ENCODE measurements around the gene XAGE5. TPM values are rescaled to one million over a fixed set of nuclear protein-coding genes. Genes with fewer than 3 reads are reported as not detected.
"Not testable (repeated sequence)": the region's sequence is repeated elsewhere in the genome, so short reads cannot be mapped to it uniquely, and the experiment has no call there.

The XAGE5 gene, protein sequence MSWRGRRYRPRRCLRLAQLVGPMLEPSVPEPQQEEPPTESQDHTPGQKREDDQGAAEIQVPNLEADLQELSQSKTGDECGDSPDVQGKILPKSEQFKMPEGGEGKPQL
- not detected in 2 replicates for polyA plus RNA-seq (2013)

DNA sequence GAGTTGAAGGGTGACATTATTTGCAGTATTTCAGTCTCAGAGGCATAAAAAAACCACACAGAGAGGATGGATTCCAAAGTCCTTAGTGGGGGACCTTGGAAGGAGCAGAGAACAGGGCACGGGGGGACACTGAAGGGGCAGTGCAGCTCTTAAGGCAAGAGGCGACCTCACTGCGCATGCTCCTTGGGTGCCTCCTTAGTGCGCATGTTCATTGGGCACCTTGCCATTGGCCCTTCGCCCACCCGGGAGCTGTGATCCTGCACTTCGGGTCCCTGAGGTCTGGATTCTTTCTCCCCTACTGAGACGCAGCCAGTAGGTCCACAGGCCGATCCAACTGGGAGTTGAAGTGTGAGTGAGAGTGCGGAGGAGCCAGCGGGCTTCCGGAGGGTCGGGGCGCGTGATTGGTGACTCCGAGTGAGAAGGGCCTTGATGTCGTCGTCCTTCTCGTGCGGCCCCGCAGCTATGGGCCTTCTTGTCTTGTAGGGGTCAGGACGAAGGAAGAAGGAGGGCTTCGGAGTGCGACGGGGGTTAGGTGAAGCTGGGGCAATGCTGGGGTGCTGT, at the start of gene XAGE5:
XAGE5 (plus strand) TSS at position 223 of the 561 bp plus-strand sequence. CDS start 1,280 bp downstream, outside the sequence.
- Histone ChIP-seq H4K91ac (ENCODE audit: low read depth, low read length) (no peak within 1 kb of the TSS), H2AFZ (ENCODE audit: insufficient read depth, low read length, poor library complexity) (no peak within 1 kb of the TSS), H3K23ac (ENCODE audit: low read length) (no peak within 1 kb of the TSS), H3K27ac (ENCODE audit: low read depth, low read length) (no peak within 1 kb of the TSS), H3K79me2 (ENCODE audit: control insufficient read depth, insufficient read depth, low read length, poor library complexity) (no peaks in the 10 kb centered on the region), H2BK12ac (ENCODE audit: low read length) (no peak within 1 kb of the TSS), H2BK120ac (ENCODE audit: insufficient read depth, low read length, poor library complexity) (no peak within 1 kb of the TSS), H3K4me3 (ENCODE audit: low read depth, low read length) (no peak within 1 kb of the TSS), H4K8ac (ENCODE audit: low read depth, low read length) (no peak within 1 kb of the TSS), H2BK5ac (ENCODE audit: low read depth, low read length, poor library complexity) (no peak within 1 kb of the TSS), H3K79me1 (ENCODE audit: low read length) (no peaks in the 10 kb centered on the region), H3K27me3 (ENCODE audit: insufficient read depth, low read length) (no peaks in the 10 kb centered on the region), H3K9ac (ENCODE audit: low read length) (no peak within 1 kb of the TSS), H3K18ac (ENCODE audit: low read length) (no peak within 1 kb of the TSS), H3K4me2 (ENCODE audit: low read length) (no peak within 1 kb of the TSS), H3K14ac (ENCODE audit: low read length) (no peak within 1 kb of the TSS), H3K9me3 (ENCODE audit: insufficient read depth, low read depth, low read length) (peaks cover 3% of the 10 kb centered on the region), H2AK5ac (ENCODE audit: low read length) (no peak within 1 kb of the TSS), H3K36me3 (ENCODE audit: control insufficient read depth in 1 of 2, insufficient read depth in 2 of 2, low read length in 2 of 2) (no peaks in the 10 kb centered on the region), H4K12ac (ENCODE audit: low read depth, low read length) (no peak within 1 kb of the TSS), H3K4me1 (ENCODE audit: control insufficient read depth in 1 of 2, insufficient read depth in 2 of 2, low read length in 2 of 2) (no peaks in the 10 kb centered on the region), H3K4ac (ENCODE audit: low read depth, low read length) (no peak within 1 kb of the TSS)
- no CpG with 5 or more reads among the region's 25 CpGs for WGBS (ENCODE audit: extremely low coverage, insufficient coverage, insufficient read length)
- DNase-seq: no peak

DNA sequence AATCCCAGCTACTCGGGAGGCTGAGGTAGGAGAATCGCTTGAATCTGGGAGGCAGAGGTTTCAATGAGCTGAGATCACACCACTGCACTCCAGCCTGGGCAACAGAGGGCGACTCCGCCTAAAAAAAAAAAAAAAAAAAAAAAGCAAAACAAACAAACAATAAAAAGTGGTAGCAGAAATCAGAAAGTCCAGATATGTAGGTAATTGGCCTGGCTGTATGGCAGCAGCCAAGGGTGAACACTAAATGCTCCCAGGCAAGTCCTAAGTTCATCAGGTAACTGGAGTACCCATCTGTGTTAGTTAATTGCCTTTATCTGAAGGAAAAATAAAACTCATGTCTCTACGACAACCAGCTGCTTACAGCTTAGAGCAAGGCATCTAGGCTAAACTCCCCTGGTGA, 45.1 kb upstream of the XAGE5 start:
- not testable (repeated sequence) for H3K79me2 ChIP-seq (ENCODE audit: control insufficient read depth, insufficient read depth, low read length, poor library complexity); H2BK5ac ChIP-seq (ENCODE audit: low read depth, low read length, poor library complexity); H3K79me1 ChIP-seq (ENCODE audit: low read length); H2BK12ac ChIP-seq (ENCODE audit: low read length); H2AFZ ChIP-seq (ENCODE audit: insufficient read depth, low read length, poor library complexity); H3K23ac ChIP-seq (ENCODE audit: low read length); H4K8ac ChIP-seq (ENCODE audit: low read depth, low read length); H3K18ac ChIP-seq (ENCODE audit: low read length); H3K9ac ChIP-seq (ENCODE audit: low read length); H2AK5ac ChIP-seq (ENCODE audit: low read length); H3K9me3 ChIP-seq (ENCODE audit: insufficient read depth, low read depth, low read length); H4K91ac ChIP-seq (ENCODE audit: low read depth, low read length); H3K27ac ChIP-seq (ENCODE audit: low read depth, low read length); H3K4ac ChIP-seq (ENCODE audit: low read depth, low read length); H3K14ac ChIP-seq (ENCODE audit: low read length); H3K4me2 ChIP-seq (ENCODE audit: low read length); H3K4me3 ChIP-seq (ENCODE audit: low read depth, low read length); H3K36me3 ChIP-seq (ENCODE audit: control insufficient read depth in 1 of 2, insufficient read depth in 2 of 2, low read length in 2 of 2); H2BK120ac ChIP-seq (ENCODE audit: insufficient read depth, low read length, poor library complexity); H4K12ac ChIP-seq (ENCODE audit: low read depth, low read length); DNase-seq; H3K27me3 ChIP-seq (ENCODE audit: insufficient read depth, low read length); H3K4me1 ChIP-seq (ENCODE audit: control insufficient read depth in 1 of 2, insufficient read depth in 2 of 2, low read length in 2 of 2)
- WGBS (ENCODE audit: extremely low coverage, insufficient coverage, insufficient read length): no CpG with 5 or more reads among the region's 5 CpGs

DNA sequence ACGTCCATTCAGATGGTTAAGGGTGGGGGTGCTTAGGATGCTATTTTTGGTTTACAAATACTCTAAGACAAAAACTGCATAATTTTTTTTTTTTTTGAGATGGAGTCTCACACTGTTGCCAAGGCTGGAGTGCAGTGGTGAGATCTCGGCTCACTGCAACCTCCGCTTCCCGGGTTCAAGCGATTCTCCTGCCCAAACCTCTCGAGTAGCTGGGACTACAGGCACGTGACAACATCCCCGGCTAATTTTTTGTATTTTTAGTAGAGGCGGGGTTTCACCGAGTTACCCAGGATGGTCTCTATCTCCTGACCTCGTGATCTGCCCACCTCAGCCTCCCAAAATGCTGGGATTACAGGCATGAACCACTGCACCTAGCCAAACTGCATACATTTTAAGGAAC, 37.6 kb upstream of the XAGE5 start:
- H3K18ac ChIP-seq (ENCODE audit: low read length); H3K4ac ChIP-seq (ENCODE audit: low read depth, low read length); H3K4me2 ChIP-seq (ENCODE audit: low read length); H4K12ac ChIP-seq (ENCODE audit: low read depth, low read length); H3K9me3 ChIP-seq (ENCODE audit: insufficient read depth, low read depth, low read length); H2AK5ac ChIP-seq (ENCODE audit: low read length); H2AFZ ChIP-seq (ENCODE audit: insufficient read depth, low read length, poor library complexity); H4K91ac ChIP-seq (ENCODE audit: low read depth, low read length); H2BK5ac ChIP-seq (ENCODE audit: low read depth, low read length, poor library complexity); H3K79me2 ChIP-seq (ENCODE audit: control insufficient read depth, insufficient read depth, low read length, poor library complexity); H3K23ac ChIP-seq (ENCODE audit: low read length); H3K36me3 ChIP-seq (ENCODE audit: control insufficient read depth in 1 of 2, insufficient read depth in 2 of 2, low read length in 2 of 2); H4K8ac ChIP-seq (ENCODE audit: low read depth, low read length); H3K27me3 ChIP-seq (ENCODE audit: insufficient read depth, low read length); H3K4me1 ChIP-seq (ENCODE audit: control insufficient read depth in 1 of 2, insufficient read depth in 2 of 2, low read length in 2 of 2); H2BK120ac ChIP-seq (ENCODE audit: insufficient read depth, low read length, poor library complexity); DNase-seq; H3K4me3 ChIP-seq (ENCODE audit: low read depth, low read length); H3K9ac ChIP-seq (ENCODE audit: low read length); H2BK12ac ChIP-seq (ENCODE audit: low read length); H3K27ac ChIP-seq (ENCODE audit: low read depth, low read length); H3K14ac ChIP-seq (ENCODE audit: low read length); H3K79me1 ChIP-seq (ENCODE audit: low read length): not testable (repeated sequence)
- WGBS (ENCODE audit: extremely low coverage, insufficient coverage, insufficient read length): no CpG with 5 or more reads among the region's 11 CpGs

DNA sequence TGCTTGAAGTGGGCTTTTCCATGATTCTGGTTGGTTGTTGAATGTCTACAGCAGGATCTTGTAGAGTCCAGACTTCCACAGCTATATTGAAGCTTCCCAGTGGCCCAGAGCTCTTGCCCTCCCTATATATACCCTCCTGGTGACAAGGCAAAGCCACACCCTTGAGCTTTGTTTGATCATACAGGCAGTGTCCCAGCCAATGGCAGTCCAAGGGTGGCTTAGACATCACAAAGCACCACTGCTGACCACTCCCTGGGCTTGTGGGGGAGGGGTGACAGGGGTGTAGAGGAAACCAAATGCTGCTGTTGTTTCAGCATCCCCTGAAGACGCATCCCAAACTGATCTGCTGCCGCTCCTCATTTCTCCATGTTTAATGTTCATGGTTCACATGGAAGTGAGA, 13.8 kb upstream of the XAGE5 start, which contains the start of gene SPANXN5:
SPANXN5 (minus strand) TSS at position 101 of the 400 bp plus-strand sequence; CDS start at position 22, 79 bp downstream.
- H4K8ac ChIP-seq (ENCODE audit: low read depth, low read length); H3K4me3 ChIP-seq (ENCODE audit: low read depth, low read length); H2BK120ac ChIP-seq (ENCODE audit: insufficient read depth, low read length, poor library complexity); H2AK5ac ChIP-seq (ENCODE audit: low read length); H2BK5ac ChIP-seq (ENCODE audit: low read depth, low read length, poor library complexity); H3K14ac ChIP-seq (ENCODE audit: low read length); H3K9ac ChIP-seq (ENCODE audit: low read length); H3K4me2 ChIP-seq (ENCODE audit: low read length); H3K79me1 ChIP-seq (ENCODE audit: low read length); H2AFZ ChIP-seq (ENCODE audit: insufficient read depth, low read length, poor library complexity); H3K4ac ChIP-seq (ENCODE audit: low read depth, low read length); H3K4me1 ChIP-seq (ENCODE audit: control insufficient read depth in 1 of 2, insufficient read depth in 2 of 2, low read length in 2 of 2); H3K36me3 ChIP-seq (ENCODE audit: control insufficient read depth in 1 of 2, insufficient read depth in 2 of 2, low read length in 2 of 2); H3K23ac ChIP-seq (ENCODE audit: low read length); H2BK12ac ChIP-seq (ENCODE audit: low read length); H4K12ac ChIP-seq (ENCODE audit: low read depth, low read length); H3K9me3 ChIP-seq (ENCODE audit: insufficient read depth, low read depth, low read length); H4K91ac ChIP-seq (ENCODE audit: low read depth, low read length); H3K18ac ChIP-seq (ENCODE audit: low read length); DNase-seq; H3K79me2 ChIP-seq (ENCODE audit: control insufficient read depth, insufficient read depth, low read length, poor library complexity); H3K27me3 ChIP-seq (ENCODE audit: insufficient read depth, low read length); H3K27ac ChIP-seq (ENCODE audit: low read depth, low read length): not testable (repeated sequence)
- no CpG with 5 or more reads among the region's 2 CpGs for WGBS (ENCODE audit: extremely low coverage, insufficient coverage, insufficient read length)
